ENCODE measurements around the gene CDK5.

DNA sequence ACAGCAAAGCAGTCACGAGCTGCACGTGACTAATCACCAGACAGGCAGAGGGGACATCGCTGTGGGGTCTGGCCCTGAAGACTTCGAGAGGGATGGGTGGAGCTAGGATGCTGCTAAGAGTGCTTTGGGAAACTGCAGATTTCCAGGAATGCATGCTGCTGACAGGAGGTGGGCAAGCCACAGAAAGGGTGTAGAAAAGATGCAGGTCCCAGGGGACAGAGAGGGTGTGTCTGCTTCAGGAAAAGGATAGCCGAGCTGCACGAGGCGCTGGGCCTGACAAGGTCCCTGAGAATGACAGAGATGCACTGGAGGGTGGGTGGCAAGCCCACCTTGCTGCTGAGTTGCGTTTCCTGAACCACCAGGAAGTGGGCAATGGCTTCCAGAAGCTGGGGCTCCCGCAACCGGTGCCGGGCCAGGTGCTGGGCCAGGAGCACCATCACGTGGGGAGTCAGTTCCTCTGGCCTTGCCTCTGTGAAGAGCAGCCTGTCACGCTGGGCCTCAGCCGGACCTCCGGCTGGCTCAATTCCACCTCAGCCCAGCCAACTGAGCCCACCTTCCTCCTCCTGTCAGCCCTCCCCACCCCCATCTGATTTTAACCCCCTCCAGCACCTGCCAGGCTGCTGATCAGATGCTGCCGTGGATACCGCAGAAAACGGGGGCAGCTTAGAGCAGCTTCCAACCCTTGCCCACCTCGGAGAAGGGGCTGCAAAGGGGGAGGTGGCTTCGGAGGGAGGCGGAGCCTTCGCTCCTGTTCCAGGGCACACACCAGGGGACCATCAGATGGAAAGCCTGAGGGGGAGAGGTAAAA is 20.7 kb upstream of the CDK5 start:
- TF ChIP-seq, protein P1, sequence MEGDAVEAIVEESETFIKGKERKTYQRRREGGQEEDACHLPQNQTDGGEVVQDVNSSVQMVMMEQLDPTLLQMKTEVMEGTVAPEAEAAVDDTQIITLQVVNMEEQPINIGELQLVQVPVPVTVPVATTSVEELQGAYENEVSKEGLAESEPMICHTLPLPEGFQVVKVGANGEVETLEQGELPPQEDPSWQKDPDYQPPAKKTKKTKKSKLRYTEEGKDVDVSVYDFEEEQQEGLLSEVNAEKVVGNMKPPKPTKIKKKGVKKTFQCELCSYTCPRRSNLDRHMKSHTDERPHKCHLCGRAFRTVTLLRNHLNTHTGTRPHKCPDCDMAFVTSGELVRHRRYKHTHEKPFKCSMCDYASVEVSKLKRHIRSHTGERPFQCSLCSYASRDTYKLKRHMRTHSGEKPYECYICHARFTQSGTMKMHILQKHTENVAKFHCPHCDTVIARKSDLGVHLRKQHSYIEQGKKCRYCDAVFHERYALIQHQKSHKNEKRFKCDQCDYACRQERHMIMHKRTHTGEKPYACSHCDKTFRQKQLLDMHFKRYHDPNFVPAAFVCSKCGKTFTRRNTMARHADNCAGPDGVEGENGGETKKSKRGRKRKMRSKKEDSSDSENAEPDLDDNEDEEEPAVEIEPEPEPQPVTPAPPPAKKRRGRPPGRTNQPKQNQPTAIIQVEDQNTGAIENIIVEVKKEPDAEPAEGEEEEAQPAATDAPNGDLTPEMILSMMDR (IDR thresholded peaks at IDR 0.05): no peak
- no peak for TF ChIP-seq POLR2A (IDR thresholded peaks at IDR 0.05)

Data from ovary (tissue), 3 donors.